Ishikawa (cell line): Measurements from ENCODE around the gene IL1RAPL1.

Source experiments
- CEBPB ChIP-seq: IDR thresholded peaks from 2 replicates; pipeline ENCODE4 v1.6.1; 2012
- EGR1 ChIP-seq: IDR thresholded peaks from 2 replicates; pipeline ENCODE4 v1.6.1; 2012
- EP300 ChIP-seq: IDR thresholded peaks from 2 replicates; pipeline ENCODE4 v1.6.1; 2012; ENCODE audit warnings: borderline replicate concordance
- RAD21 ChIP-seq: IDR thresholded peaks from 2 replicates; pipeline ENCODE4 v1.6.1; 2012; ENCODE audit warnings: low read depth
- TAF1 ChIP-seq: IDR thresholded peaks from 2 replicates; pipeline ENCODE4 v1.6.1; 2012; ENCODE audit warnings: low read depth, mild to moderate bottlenecking
- TF ChIP-seq, protein P1 (sequence below): IDR thresholded peaks from 2 replicates; pipeline ENCODE4 v1.6.1; 2012
- TF ChIP-seq, protein P2 (sequence below): IDR thresholded peaks from 2 replicates; pipeline ENCODE4 v1.6.1; 2012
- TF ChIP-seq, protein P3 (sequence below): IDR thresholded peaks from 2 replicates; pipeline ENCODE4 v1.6.1; 2012; ENCODE audit warnings: low read depth, mild to moderate bottlenecking

DNA sequence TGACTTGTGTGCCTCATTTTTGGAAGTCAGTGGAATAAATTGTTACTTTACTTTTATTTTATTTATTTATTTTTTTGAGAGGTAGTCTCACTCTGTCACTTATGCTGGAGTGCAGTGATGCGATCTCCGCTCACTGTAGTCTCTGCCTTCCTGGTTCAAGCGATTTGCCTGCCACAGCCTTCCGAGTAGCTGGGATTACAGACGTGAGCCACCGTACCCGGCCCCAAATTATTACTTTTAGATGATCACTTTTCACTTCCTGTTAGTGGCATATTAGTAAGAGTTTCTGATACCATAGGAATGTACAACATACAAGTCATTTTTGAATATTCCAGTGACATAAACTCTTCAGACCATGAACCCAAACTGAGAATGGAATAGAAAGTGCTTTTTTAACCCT is 1017.1 kb downstream of the IL1RAPL1 start:
- TF ChIP-seq, protein P1, sequence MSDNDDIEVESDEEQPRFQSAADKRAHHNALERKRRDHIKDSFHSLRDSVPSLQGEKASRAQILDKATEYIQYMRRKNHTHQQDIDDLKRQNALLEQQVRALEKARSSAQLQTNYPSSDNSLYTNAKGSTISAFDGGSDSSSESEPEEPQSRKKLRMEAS, result no peak
- no peak for TF ChIP-seq RAD21
- TF ChIP-seq, protein P2, sequence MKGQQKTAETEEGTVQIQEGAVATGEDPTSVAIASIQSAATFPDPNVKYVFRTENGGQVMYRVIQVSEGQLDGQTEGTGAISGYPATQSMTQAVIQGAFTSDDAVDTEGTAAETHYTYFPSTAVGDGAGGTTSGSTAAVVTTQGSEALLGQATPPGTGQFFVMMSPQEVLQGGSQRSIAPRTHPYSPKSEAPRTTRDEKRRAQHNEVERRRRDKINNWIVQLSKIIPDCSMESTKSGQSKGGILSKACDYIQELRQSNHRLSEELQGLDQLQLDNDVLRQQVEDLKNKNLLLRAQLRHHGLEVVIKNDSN, result no peak
- TF ChIP-seq, protein P3, sequence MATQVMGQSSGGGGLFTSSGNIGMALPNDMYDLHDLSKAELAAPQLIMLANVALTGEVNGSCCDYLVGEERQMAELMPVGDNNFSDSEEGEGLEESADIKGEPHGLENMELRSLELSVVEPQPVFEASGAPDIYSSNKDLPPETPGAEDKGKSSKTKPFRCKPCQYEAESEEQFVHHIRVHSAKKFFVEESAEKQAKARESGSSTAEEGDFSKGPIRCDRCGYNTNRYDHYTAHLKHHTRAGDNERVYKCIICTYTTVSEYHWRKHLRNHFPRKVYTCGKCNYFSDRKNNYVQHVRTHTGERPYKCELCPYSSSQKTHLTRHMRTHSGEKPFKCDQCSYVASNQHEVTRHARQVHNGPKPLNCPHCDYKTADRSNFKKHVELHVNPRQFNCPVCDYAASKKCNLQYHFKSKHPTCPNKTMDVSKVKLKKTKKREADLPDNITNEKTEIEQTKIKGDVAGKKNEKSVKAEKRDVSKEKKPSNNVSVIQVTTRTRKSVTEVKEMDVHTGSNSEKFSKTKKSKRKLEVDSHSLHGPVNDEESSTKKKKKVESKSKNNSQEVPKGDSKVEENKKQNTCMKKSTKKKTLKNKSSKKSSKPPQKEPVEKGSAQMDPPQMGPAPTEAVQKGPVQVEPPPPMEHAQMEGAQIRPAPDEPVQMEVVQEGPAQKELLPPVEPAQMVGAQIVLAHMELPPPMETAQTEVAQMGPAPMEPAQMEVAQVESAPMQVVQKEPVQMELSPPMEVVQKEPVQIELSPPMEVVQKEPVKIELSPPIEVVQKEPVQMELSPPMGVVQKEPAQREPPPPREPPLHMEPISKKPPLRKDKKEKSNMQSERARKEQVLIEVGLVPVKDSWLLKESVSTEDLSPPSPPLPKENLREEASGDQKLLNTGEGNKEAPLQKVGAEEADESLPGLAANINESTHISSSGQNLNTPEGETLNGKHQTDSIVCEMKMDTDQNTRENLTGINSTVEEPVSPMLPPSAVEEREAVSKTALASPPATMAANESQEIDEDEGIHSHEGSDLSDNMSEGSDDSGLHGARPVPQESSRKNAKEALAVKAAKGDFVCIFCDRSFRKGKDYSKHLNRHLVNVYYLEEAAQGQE, result no peak
- TF ChIP-seq CEBPB, result no peak
- no peak for TF ChIP-seq TAF1
- no peak for TF ChIP-seq EGR1
- no peak for TF ChIP-seq EP300
